Adrenal gland (tissue), 5 donors: ENCODE measurements around the gene ZNF135.

Experiments used
- CTCF ChIP-seq, 6 experiments: fragments of 450-650 bp in 4 of 6; fragments of 200-600 bp in 2 of 6; sonication (generic) in 1 of 6; IDR thresholded peaks; 1 replicate in 5 of 6; 2 replicates in 1 of 6; pipeline versions ENCODE4 v1.5.1 to v1.8.0; 2016 to 2021; ENCODE audit warnings: antibody characterized with exemption in 6 of 6, mild to moderate bottlenecking in 2 of 6, moderate library complexity in 1 of 6
- POLR2A ChIP-seq, 2 donors: fragments of 450-650 bp; IDR thresholded peaks; one replicate each; pipeline ENCODE4 v1.6.1; 2017; ENCODE audit warnings: antibody characterized with exemption in 2 of 2, mild to moderate bottlenecking in 2 of 2, moderate library complexity in 1 of 2
- donor health status: DM: no; HTN: no; CAD: no.

GRCh38 chr19:58084596-58085347 lies 25.7 kb downstream of the ZNF135 start:
- no peak for TF ChIP-seq CTCF (IDR thresholded peaks at IDR 0.05)
- TF ChIP-seq POLR2A (IDR thresholded peaks at IDR 0.05), result no peak
